ENCODE data around the gene KLF13.
A peak's percentile ranks its signal among the peaks of the same experiment; 100 is the strongest.

KLF13 gene

DNA sequence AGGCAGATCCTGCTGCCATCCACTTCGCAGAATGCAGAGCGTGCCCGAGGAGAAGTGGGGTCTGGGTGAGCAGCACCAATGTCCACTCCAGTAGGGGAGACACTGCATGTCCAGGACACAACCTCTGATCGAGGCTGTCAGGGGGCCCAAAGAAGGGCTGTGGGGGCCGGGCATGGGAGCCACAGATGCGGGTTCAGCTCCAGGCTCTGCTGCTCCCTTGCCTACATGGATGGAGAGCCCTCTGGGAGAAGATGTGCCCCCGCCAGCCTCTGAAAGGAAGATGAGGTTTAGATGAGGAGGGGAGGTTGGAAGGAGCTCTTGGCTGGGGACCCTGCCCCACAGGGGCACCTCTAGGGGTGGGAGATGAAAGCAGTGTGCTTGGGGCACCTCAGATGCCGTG lies 75.4 kb downstream of the KLF13 start:
- TF ChIP-seq, protein P1, sequence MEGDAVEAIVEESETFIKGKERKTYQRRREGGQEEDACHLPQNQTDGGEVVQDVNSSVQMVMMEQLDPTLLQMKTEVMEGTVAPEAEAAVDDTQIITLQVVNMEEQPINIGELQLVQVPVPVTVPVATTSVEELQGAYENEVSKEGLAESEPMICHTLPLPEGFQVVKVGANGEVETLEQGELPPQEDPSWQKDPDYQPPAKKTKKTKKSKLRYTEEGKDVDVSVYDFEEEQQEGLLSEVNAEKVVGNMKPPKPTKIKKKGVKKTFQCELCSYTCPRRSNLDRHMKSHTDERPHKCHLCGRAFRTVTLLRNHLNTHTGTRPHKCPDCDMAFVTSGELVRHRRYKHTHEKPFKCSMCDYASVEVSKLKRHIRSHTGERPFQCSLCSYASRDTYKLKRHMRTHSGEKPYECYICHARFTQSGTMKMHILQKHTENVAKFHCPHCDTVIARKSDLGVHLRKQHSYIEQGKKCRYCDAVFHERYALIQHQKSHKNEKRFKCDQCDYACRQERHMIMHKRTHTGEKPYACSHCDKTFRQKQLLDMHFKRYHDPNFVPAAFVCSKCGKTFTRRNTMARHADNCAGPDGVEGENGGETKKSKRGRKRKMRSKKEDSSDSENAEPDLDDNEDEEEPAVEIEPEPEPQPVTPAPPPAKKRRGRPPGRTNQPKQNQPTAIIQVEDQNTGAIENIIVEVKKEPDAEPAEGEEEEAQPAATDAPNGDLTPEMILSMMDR (IDR thresholded peaks at IDR 0.05; ENCODE audit: low read depth, low read length): no peak
- DNase-seq (ENCODE audit: low read depth, low spot score): no peak
- in situ Hi-C loops (cut with HindIII; ENCODE audit: low sequenced_read_pairs): no loop called here
- no peak overlapping the region for H3K4me3 ChIP-seq (ENCODE audit: low read depth, low read length)

GRCh38 chr15:31402511-31403056 lies 75.9 kb downstream of the KLF13 start:
- in situ Hi-C loops (cut with HindIII; ENCODE audit: low sequenced_read_pairs): no loop called here
- peak; percentile 44 for DNase-seq (ENCODE audit: low read depth, low spot score)
- no peak overlapping the region for H3K4me3 ChIP-seq (ENCODE audit: low read depth, low read length)
- TF ChIP-seq, protein P1 (IDR thresholded peaks at IDR 0.05; ENCODE audit: low read depth, low read length): no peak

- TF ChIP-seq, protein P1 (IDR thresholded peaks at IDR 0.05; ENCODE audit: low read depth, low read length): no peak
- in situ Hi-C loops (cut with HindIII; ENCODE audit: low sequenced_read_pairs): no loop called here
- H3K4me3 ChIP-seq (ENCODE audit: low read depth, low read length): no peak overlapping the region
- DNase-seq (ENCODE audit: low read depth, low spot score): no peak
These were observed 76.5 kb downstream of the KLF13 start for GRCh38 chr15:31403096-31403495.

DNA sequence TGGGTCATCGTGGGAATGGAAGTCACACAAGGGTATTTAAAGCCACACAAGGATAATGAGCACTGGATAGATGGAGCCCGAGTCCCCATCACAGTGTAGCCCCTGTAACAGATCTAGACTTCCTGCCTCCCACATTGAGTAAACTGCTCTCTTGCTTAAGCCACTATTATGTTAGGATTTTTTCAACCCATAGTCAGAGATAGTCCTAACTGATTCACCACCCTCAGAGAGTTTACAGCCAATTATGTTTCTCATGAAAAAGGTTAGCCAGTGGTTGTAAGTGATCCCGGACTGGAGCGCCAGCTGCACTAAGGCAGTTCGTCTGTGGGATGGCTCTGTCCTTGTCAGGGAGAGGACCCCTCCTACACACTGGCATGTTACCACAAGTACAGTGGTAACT lies 77.0 kb downstream of the KLF13 start:
- no peak overlapping the region for H3K4me3 ChIP-seq (ENCODE audit: low read depth, low read length)
- in situ Hi-C loops (cut with HindIII; ENCODE audit: low sequenced_read_pairs): no loop called here
- TF ChIP-seq, protein P1 (IDR thresholded peaks at IDR 0.05; ENCODE audit: low read depth, low read length): no peak
- DNase-seq (ENCODE audit: low read depth, low spot score): no peak

- no peak for DNase-seq (ENCODE audit: low read depth, low spot score)
- in situ Hi-C loops (cut with HindIII; ENCODE audit: low sequenced_read_pairs): no loop called here
- H3K4me3 ChIP-seq (ENCODE audit: low read depth, low read length): no peak overlapping the region
- TF ChIP-seq, protein P1 (IDR thresholded peaks at IDR 0.05; ENCODE audit: low read depth, low read length): no peak
These were observed 77.7 kb downstream of the KLF13 start for GRCh38 chr15:31404345-31404744.

- TF ChIP-seq, protein P1 (IDR thresholded peaks at IDR 0.05; ENCODE audit: low read depth, low read length): no peak
- no peak for DNase-seq (ENCODE audit: low read depth, low spot score)
- in situ Hi-C loops (cut with HindIII; ENCODE audit: low sequenced_read_pairs): no loop called here
- H3K4me3 ChIP-seq (ENCODE audit: low read depth, low read length): no peak overlapping the region
These were observed 78.7 kb downstream of the KLF13 start for GRCh38 chr15:31405200-31405920.
